ENCODE data around the gene P2RX4.

The P2RX4 gene

GRCh38 chr12:121167232-121167820, 42.6 kb upstream of the P2RX4 start:
- TF ChIP-seq, protein P1, sequence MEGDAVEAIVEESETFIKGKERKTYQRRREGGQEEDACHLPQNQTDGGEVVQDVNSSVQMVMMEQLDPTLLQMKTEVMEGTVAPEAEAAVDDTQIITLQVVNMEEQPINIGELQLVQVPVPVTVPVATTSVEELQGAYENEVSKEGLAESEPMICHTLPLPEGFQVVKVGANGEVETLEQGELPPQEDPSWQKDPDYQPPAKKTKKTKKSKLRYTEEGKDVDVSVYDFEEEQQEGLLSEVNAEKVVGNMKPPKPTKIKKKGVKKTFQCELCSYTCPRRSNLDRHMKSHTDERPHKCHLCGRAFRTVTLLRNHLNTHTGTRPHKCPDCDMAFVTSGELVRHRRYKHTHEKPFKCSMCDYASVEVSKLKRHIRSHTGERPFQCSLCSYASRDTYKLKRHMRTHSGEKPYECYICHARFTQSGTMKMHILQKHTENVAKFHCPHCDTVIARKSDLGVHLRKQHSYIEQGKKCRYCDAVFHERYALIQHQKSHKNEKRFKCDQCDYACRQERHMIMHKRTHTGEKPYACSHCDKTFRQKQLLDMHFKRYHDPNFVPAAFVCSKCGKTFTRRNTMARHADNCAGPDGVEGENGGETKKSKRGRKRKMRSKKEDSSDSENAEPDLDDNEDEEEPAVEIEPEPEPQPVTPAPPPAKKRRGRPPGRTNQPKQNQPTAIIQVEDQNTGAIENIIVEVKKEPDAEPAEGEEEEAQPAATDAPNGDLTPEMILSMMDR (IDR thresholded peaks at IDR 0.05; ENCODE audit: low read depth, low read length), result no peak
- Histone ChIP-seq H3K4me3 (ENCODE audit: low read depth, low read length) (no peak overlapping the region), H3K4me1 (no peaks in the 10 kb centered on the region), H3K36me3 (no peaks in the 10 kb centered on the region), H3K27me3 (no peaks in the 10 kb centered on the region), H3K9me3 (no peaks in the 10 kb centered on the region)
- DNase-seq, result no peak

GRCh38 chr12:121167951-121168350, 42.0 kb upstream of the P2RX4 start:
- Histone ChIP-seq H3K4me1 (no peaks in the 10 kb centered on the region), H3K4me3 (ENCODE audit: low read depth, low read length) (no peak overlapping the region), H3K27me3 (no peaks in the 10 kb centered on the region), H3K36me3 (no peaks in the 10 kb centered on the region), H3K9me3 (no peaks in the 10 kb centered on the region)
- TF ChIP-seq, protein P1 (IDR thresholded peaks at IDR 0.05; ENCODE audit: low read depth, low read length), result no peak
- DNase-seq, result no peak

GRCh38 chr12:121170151-121170550, 39.8 kb upstream of the P2RX4 start:
- Histone ChIP-seq H3K27me3 (no peaks in the 10 kb centered on the region), H3K4me1 (no peaks in the 10 kb centered on the region)

DNA sequence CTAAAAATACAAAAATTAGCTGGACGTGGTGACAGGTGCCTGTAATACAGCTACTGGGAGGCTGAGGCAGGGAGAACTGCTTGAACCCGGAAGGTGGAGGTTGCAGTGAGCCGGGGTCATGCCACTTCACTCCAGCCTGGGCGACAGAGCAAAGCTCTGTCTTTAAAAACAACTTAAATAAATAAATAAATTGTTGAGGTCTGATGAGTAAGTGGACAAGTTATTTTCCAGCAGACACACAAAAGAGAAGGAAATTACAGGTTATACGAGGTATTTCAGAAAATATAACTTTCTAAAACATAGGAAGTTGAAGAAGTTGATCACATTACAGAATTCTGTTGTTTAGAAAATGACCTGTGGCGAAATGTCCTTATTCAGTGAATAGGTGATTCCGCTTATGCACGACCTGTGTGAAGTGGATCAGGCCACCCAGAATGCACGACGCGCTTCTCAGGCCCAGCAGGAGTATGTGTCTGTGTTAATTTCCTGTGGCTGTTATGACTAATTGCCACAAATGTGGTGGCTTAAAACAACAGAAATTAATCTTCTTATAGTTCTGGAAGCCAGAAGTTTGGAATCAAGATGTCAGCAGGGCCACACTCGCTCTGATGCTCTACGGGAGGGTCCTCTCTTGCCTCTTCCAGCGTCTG, 39.2 kb upstream of the P2RX4 start:
- Histone ChIP-seq H3K4me3 (ENCODE audit: low read depth, low read length) (no peak overlapping the region), H3K36me3 (no peaks in the 10 kb centered on the region), H3K9me3 (no peaks in the 10 kb centered on the region), H3K4me1 (no peaks in the 10 kb centered on the region), H3K27me3 (no peaks in the 10 kb centered on the region)
- TF ChIP-seq, protein P1 (IDR thresholded peaks at IDR 0.05; ENCODE audit: low read depth, low read length), result no peak
- no peak for DNase-seq

More at GRCh38 chr12:121170151-121170550, 39.8 kb upstream of the P2RX4 start:
- no peak for DNase-seq
- H3K36me3 ChIP-seq, result no peaks in the 10 kb centered on the region
- no peak overlapping the region for H3K4me3 ChIP-seq (ENCODE audit: low read depth, low read length)
- TF ChIP-seq, protein P1 (IDR thresholded peaks at IDR 0.05; ENCODE audit: low read depth, low read length), result no peak
- no peaks in the 10 kb centered on the region for H3K9me3 ChIP-seq

- H3K27me3 ChIP-seq, result no peaks in the 10 kb centered on the region
- no peak for DNase-seq
- H3K4me3 ChIP-seq (ENCODE audit: low read depth, low read length), result no peak overlapping the region
- no peaks in the 10 kb centered on the region for H3K4me1 ChIP-seq
- no peaks in the 10 kb centered on the region for H3K36me3 ChIP-seq
- H3K9me3 ChIP-seq, result no peaks in the 10 kb centered on the region
- TF ChIP-seq, protein P1 (IDR thresholded peaks at IDR 0.05; ENCODE audit: low read depth, low read length), result no peak
These were observed 37.8 kb upstream of the P2RX4 start for GRCh38 chr12:121172145-121172544.

DNA sequence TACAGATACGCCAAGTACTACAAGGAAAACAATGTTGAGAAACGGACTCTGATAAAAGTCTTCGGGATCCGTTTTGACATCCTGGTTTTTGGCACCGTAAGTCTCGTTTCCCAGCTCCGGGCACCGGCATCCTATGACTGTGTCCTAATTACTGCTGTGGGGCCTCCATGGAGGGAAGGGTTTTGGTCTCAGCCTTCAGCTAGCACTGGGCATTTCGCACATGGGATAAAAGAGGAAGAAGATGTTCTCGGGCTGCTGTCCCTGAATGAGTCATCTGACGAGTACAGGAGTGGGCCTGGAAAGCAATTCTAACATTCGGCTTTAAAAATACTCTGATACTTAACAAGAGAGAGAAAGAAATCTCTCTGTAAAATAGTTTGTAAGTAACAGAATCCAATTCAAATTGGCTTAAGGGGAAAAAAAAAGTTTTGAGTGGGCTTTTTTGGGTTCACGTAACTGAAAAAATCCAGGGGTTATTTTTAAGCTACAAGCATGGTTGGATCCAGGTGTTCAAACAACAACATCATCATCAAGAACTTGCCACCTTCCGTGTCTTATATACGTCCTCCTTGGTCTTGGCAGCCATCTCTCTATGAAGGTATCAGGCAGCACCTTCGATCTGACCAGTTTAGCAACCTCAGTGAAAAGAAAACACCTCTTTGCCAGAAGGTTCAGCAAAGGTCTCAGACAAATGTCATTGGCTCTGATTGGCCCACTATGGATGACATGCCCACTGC, 34.4 kb upstream of the P2RX4 start:
- Histone ChIP-seq H3K36me3 (no peaks in the 10 kb centered on the region), H3K4me1 (no peaks in the 10 kb centered on the region), H3K27me3 (no peaks in the 10 kb centered on the region), H3K9me3 (no peaks in the 10 kb centered on the region), H3K4me3 (ENCODE audit: low read depth, low read length) (no peak overlapping the region)
- no peak for DNase-seq
- TF ChIP-seq, protein P1 (IDR thresholded peaks at IDR 0.05; ENCODE audit: low read depth, low read length), result no peak
